ENCODE measurements around the gene BRS3. TPM values are rescaled to one million over a fixed set of nuclear protein-coding genes. Genes with fewer than 3 reads are reported as not detected.

Gene BRS3
- total and polyA plus RNA-seq, 9 of the 15 experiments (the other 6 are each of a cell fraction or from before 2014, with no cell fraction given): not detected

- H3K79me2 ChIP-seq (ENCODE audit: control insufficient read depth, insufficient read depth, low read length): peaks cover 23% of the 10 kb centered on the region
- WGBS (ENCODE audit: insufficient coverage, low coverage, missing lambda C conversion rate): 0% methylated on average over 34 of the region's 111 CpGs
- peaks cover 22% of the 10 kb centered on the region for H3K36me3 ChIP-seq (ENCODE audit: control insufficient read depth, insufficient read depth, low read length)
- H3K27ac ChIP-seq (ENCODE audit: extremely low read depth, low read depth, low read length): peak overlapping the region; percentile 92
- peak overlapping the region; percentile 83 for H3K4me3 ChIP-seq
- CTCF ChIA-PET (ENCODE audit: low intra/inter-chr PET ratio): no interaction called here
- H3K4me1 ChIP-seq (replicated peaks in 1 of 2; ENCODE audit: control insufficient read depth in 2 of 2, insufficient read depth in 2 of 2, low read length in 2 of 2): no peaks in the 10 kb centered on the region
- H2AFZ ChIP-seq (ENCODE audit: low read depth, low read length): peak overlapping the region; percentile 98
- H3K27me3 ChIP-seq (ENCODE audit: control insufficient read depth in 2 of 2, insufficient read depth in 2 of 2, low read length in 2 of 2): peaks cover 3 to 5% of the 10 kb centered on the region in 2 experiments; a peak in 3 of 5 replicates
- BruUV-seq (replicated peaks): no TSS peak
- DNase-seq (ENCODE audit: extremely low read depth in 1 of 4, low spot score in 3 of 4): peak; percentile 81 to 91 (median 81)
- H3K9me3 ChIP-seq (replicated peaks; ENCODE audit: control insufficient read depth, insufficient read depth, low read depth, low read length): no peaks in the 10 kb centered on the region
- peak overlapping the region; percentile 96 for H3K4me2 ChIP-seq (ENCODE audit: insufficient read depth, low read length)
- intact Hi-C loops (cut with micrococcal nuclease) (loop anchor here (5.0 to 10.0 kb wide), 3 partner anchors 185 to 332 kb away; no protein-coding TSS in a partner anchor), in situ Hi-C loops (cut with MboI) (no loop called here)
- POLR2A ChIA-PET: interaction anchor here (0.6 kb wide), 3 partner anchors 11 to 526 kb away, joined by 3 read pairs; no protein-coding TSS in a partner anchor
- no peaks in the 10 kb centered on the region for H4K20me1 ChIP-seq (replicated peaks; ENCODE audit: control insufficient read depth, insufficient read depth, low read length)
- H3K9ac ChIP-seq (ENCODE audit: insufficient read depth in 1 of 2, low read depth in 2 of 2, low read length in 2 of 2): peak overlapping the region; percentile 92 to 98
- peak; percentile 80 for FAIRE-seq
- peak; percentile 90 for ATAC-seq
- no peaks in the 10 kb centered on the region for H3K9me1 ChIP-seq (ENCODE audit: control insufficient read depth, insufficient read depth, low read length)
- TF ChIP-seq ATF7 (IDR thresholded peaks at IDR 0.05): peak; percentile 28
- peak; percentile 76; the same call in 1 of the 2 replicates for TF ChIP-seq MTA1 (IDR thresholded peaks at IDR 0.05; ENCODE audit: borderline replicate concordance)
- peak; percentile 34 for TF ChIP-seq KDM5B (IDR thresholded peaks at IDR 0.05; ENCODE audit: insufficient replicate concordance, low read depth, low read length)
- peak; percentile 46; the same call in 1 of the 2 replicates for TF ChIP-seq CTBP1 (IDR thresholded peaks at IDR 0.05; ENCODE audit: borderline replicate concordance)
- TF ChIP-seq RBM39 (optimal IDR thresholded peaks at IDR 0.05; ENCODE audit: low read depth, low read length): no peak
- peak; percentile 70 for TF ChIP-seq PHF8 (IDR thresholded peaks at IDR 0.05; ENCODE audit: borderline replicate concordance, low read length)
- peak; percentile 69 for TF ChIP-seq HCFC1 (IDR thresholded peaks at IDR 0.05; ENCODE audit: low read depth, low read length)
- no peak for TF ChIP-seq ZNF830 (CRISPR knock-in tag; IDR thresholded peaks at IDR 0.05)
- TF ChIP-seq GMEB1 (CRISPR knock-in tag; IDR thresholded peaks at IDR 0.05): peak; percentile 93
- no peak for TF ChIP-seq SREBF1 (IDR thresholded peaks at IDR 0.05; ENCODE audit: borderline replicate concordance, low read depth, low read length)
- no peak for TF ChIP-seq THRAP3 (IDR thresholded peaks at IDR 0.05; ENCODE audit: borderline replicate concordance)
- TF ChIP-seq ATF1 (CRISPR knock-in tag; IDR thresholded peaks at IDR 0.05): peak; percentile 73
- peak; percentile 90 for TF ChIP-seq ATF1 (tag; IDR thresholded peaks at IDR 0.05)
- peak; percentile 83 for TF ChIP-seq CXXC5 (CRISPR knock-in tag; IDR thresholded peaks at IDR 0.05)
- peak; percentile 74 for TF ChIP-seq RBBP5 (IDR thresholded peaks at IDR 0.05; ENCODE audit: borderline replicate concordance, insufficient read depth, low read length, poor library complexity, severe bottlenecking)
- no peak for TF ChIP-seq CBX8 (IDR thresholded peaks at IDR 0.05; ENCODE audit: borderline replicate concordance, extremely low read depth, low read depth, low read length, poor library complexity, severe bottlenecking)
- TF ChIP-seq NEUROD1 (IDR thresholded peaks at IDR 0.05; ENCODE audit: borderline replicate concordance, low read depth, low read length, partially characterized antibody): no peak
Observed at GRCh38 chrX:136496764-136497555, 9.2 kb downstream of the BRS3 start.
